ENCODE data around the gene UHRF2.

The UHRF2 gene

GRCh38 chr9:6501526-6502210 lies 88.7 kb downstream of the UHRF2 start:
- Histone ChIP-seq H3K36me3 (replicated peaks; ENCODE audit: insufficient read depth, low read length) (peaks cover 15% of the 10 kb centered on the region), H3K9me3 (replicated peaks; ENCODE audit: insufficient read depth, low read length) (no peaks in the 10 kb centered on the region), H3K4me2 (ENCODE audit: low read depth, low read length) (no peak overlapping the region), H3K79me2 (ENCODE audit: low read length) (no peaks in the 10 kb centered on the region), H3K4me1 (ENCODE audit: low read length) (no peaks in the 10 kb centered on the region), H3K27ac (ENCODE audit: low read length) (no peak overlapping the region), H3K9me2 (replicated peaks; ENCODE audit: insufficient read depth, low read length) (no peaks in the 10 kb centered on the region), H3K4me3 (ENCODE audit: low read length) (no peak overlapping the region), H4K20me1 (ENCODE audit: insufficient read depth, low read length) (no peaks in the 10 kb centered on the region), H3K27me3 (replicated peaks; ENCODE audit: insufficient read depth, low read length) (no peaks in the 10 kb centered on the region), H3F3A (ENCODE audit: insufficient read depth, low read length) (no peaks in the 10 kb centered on the region), H3K9ac (ENCODE audit: low read length) (no peak overlapping the region), H2AFZ (ENCODE audit: low read length) (no peak overlapping the region)
- no peak for DNase-seq
- no peak for TF ChIP-seq EZH2phosphoT487 (IDR thresholded peaks at IDR 0.05; ENCODE audit: low read length)
- no peak for TF ChIP-seq EZH2 (optimal IDR thresholded peaks at IDR 0.05; ENCODE audit: low read depth, low read length)
- TF ChIP-seq CTCF (IDR thresholded peaks at IDR 0.05; ENCODE audit: low read length): no peak

GRCh38 chr9:6502399-6502798 lies 89.4 kb downstream of the UHRF2 start:
- no peaks in the 10 kb centered on the region for H4K20me1 ChIP-seq (ENCODE audit: insufficient read depth, low read length)
- no peaks in the 10 kb centered on the region for H3K27me3 ChIP-seq (replicated peaks; ENCODE audit: insufficient read depth, low read length)
- no peak for TF ChIP-seq CTCF (IDR thresholded peaks at IDR 0.05; ENCODE audit: low read length)
- TF ChIP-seq EZH2 (optimal IDR thresholded peaks at IDR 0.05; ENCODE audit: low read depth, low read length): no peak
- no peak for TF ChIP-seq EZH2phosphoT487 (IDR thresholded peaks at IDR 0.05; ENCODE audit: low read length)
- peaks cover 15% of the 10 kb centered on the region for H3K36me3 ChIP-seq (replicated peaks; ENCODE audit: insufficient read depth, low read length)
- H2AFZ ChIP-seq (ENCODE audit: low read length): no peak overlapping the region
- H3F3A ChIP-seq (ENCODE audit: insufficient read depth, low read length): no peaks in the 10 kb centered on the region
- no peak overlapping the region for H3K9ac ChIP-seq (ENCODE audit: low read length)
- no peak overlapping the region for H3K4me2 ChIP-seq (ENCODE audit: low read depth, low read length)
- H3K79me2 ChIP-seq (ENCODE audit: low read length): no peaks in the 10 kb centered on the region
- DNase-seq: no peak
- no peak overlapping the region for H3K4me3 ChIP-seq (ENCODE audit: low read length)
- no peaks in the 10 kb centered on the region for H3K9me2 ChIP-seq (replicated peaks; ENCODE audit: insufficient read depth, low read length)
- H3K9me3 ChIP-seq (replicated peaks; ENCODE audit: insufficient read depth, low read length): no peaks in the 10 kb centered on the region
- no peaks in the 10 kb centered on the region for H3K4me1 ChIP-seq (ENCODE audit: low read length)
- no peak overlapping the region for H3K27ac ChIP-seq (ENCODE audit: low read length)

GRCh38 chr9:6506571-6506970 lies 93.6 kb downstream of the UHRF2 start:
- Histone ChIP-seq H3F3A (ENCODE audit: insufficient read depth, low read length) (no peaks in the 10 kb centered on the region; the same call in 1 of the 2 replicates), H3K79me2 (ENCODE audit: low read length) (no peaks in the 10 kb centered on the region), H3K9ac (ENCODE audit: low read length) (no peak overlapping the region), H3K27me3 (replicated peaks; ENCODE audit: insufficient read depth, low read length) (no peaks in the 10 kb centered on the region), H3K9me3 (replicated peaks; ENCODE audit: insufficient read depth, low read length) (no peaks in the 10 kb centered on the region), H3K9me2 (replicated peaks; ENCODE audit: insufficient read depth, low read length) (no peaks in the 10 kb centered on the region), H3K4me3 (ENCODE audit: low read length) (no peak overlapping the region), H2AFZ (ENCODE audit: low read length) (no peak overlapping the region), H4K20me1 (ENCODE audit: insufficient read depth, low read length) (no peaks in the 10 kb centered on the region), H3K27ac (ENCODE audit: low read length) (no peak overlapping the region), H3K36me3 (replicated peaks; ENCODE audit: insufficient read depth, low read length) (peaks cover 11% of the 10 kb centered on the region), H3K4me2 (ENCODE audit: low read depth, low read length) (no peak overlapping the region), H3K4me1 (ENCODE audit: low read length) (no peaks in the 10 kb centered on the region)
- TF ChIP-seq EZH2phosphoT487 (IDR thresholded peaks at IDR 0.05; ENCODE audit: low read length): no peak
- no peak for DNase-seq

- no peaks in the 10 kb centered on the region for H3K27me3 ChIP-seq (replicated peaks; ENCODE audit: insufficient read depth, low read length)
- no peaks in the 10 kb centered on the region for H3K79me2 ChIP-seq (ENCODE audit: low read length)
- H3K4me3 ChIP-seq (ENCODE audit: low read length): no peak overlapping the region
- H3K4me1 ChIP-seq (ENCODE audit: low read length): no peaks in the 10 kb centered on the region
- no peaks in the 10 kb centered on the region for H3K9me2 ChIP-seq (replicated peaks; ENCODE audit: insufficient read depth, low read length)
- no peak for TF ChIP-seq EZH2 (optimal IDR thresholded peaks at IDR 0.05; ENCODE audit: low read depth, low read length)
- no peak for TF ChIP-seq CTCF (IDR thresholded peaks at IDR 0.05; ENCODE audit: low read length)
- TF ChIP-seq EZH2phosphoT487 (IDR thresholded peaks at IDR 0.05; ENCODE audit: low read length): no peak
- no peak overlapping the region for H2AFZ ChIP-seq (ENCODE audit: low read length)
- H3F3A ChIP-seq (ENCODE audit: insufficient read depth, low read length): no peaks in the 10 kb centered on the region; the same call in 1 of the 2 replicates
- no peak for DNase-seq
- no peaks in the 10 kb centered on the region for H4K20me1 ChIP-seq (ENCODE audit: insufficient read depth, low read length)
- H3K4me2 ChIP-seq (ENCODE audit: low read depth, low read length): no peak overlapping the region
- H3K9me3 ChIP-seq (replicated peaks; ENCODE audit: insufficient read depth, low read length): no peaks in the 10 kb centered on the region; the same call in 1 of the 2 replicates
- H3K36me3 ChIP-seq (replicated peaks; ENCODE audit: insufficient read depth, low read length): no peaks in the 10 kb centered on the region
- H3K27ac ChIP-seq (ENCODE audit: low read length): no peak overlapping the region
- H3K9ac ChIP-seq (ENCODE audit: low read length): no peak overlapping the region
Observed at GRCh38 chr9:6512085-6512657, 99.2 kb downstream of the UHRF2 start.

Data from MM.1S (cell line).